GM12892 (cell line): ENCODE data around the gene CTNNA3.

Experiments
- DNase-seq: peaks from one replicate; pipeline ENCODE4 v3.0.0; 2011; ENCODE audit not compliant: insufficient read length
- FAIRE-seq: peaks from 2 replicates; lab custom pipeline; 2011; peaks lifted over from hg19 to GRCh38; lab: Jason Lieb, UNC
- POLR2A ChIP-seq: IDR thresholded peaks from 2 replicates; pipeline ENCODE4 v1.6.1; 2011; ENCODE audit warnings: low read depth, low read length, control low read depth
- POLR2AphosphoS5 ChIP-seq: IDR thresholded peaks from 2 replicates; pipeline ENCODE4 v1.6.1; 2011; ENCODE audit warnings: low read depth, low read length, control low read depth
- TAF1 ChIP-seq: IDR thresholded peaks from 2 replicates; pipeline ENCODE4 v1.6.1; 2011; ENCODE audit warnings: low read depth, mild to moderate bottlenecking, control low read depth, low read length, borderline replicate concordance

CTNNA3 gene

GRCh38 chr10:67659497-67659896, 36.5 kb downstream of the CTNNA3 start:
- no peak for DNase-seq
- TF ChIP-seq POLR2A = no peak
- no peak for TF ChIP-seq POLR2AphosphoS5
- no peak for TF ChIP-seq TAF1
- no peak for FAIRE-seq

GRCh38 chr10:67657775-67658174, 38.2 kb downstream of the CTNNA3 start:
- DNase-seq (no peak), FAIRE-seq (no peak)
- TF ChIP-seq POLR2A (no peak), TAF1 (no peak), POLR2AphosphoS5 (no peak)

- TF ChIP-seq POLR2A = no peak
- no peak for TF ChIP-seq POLR2AphosphoS5
- TF ChIP-seq TAF1 = no peak
- DNase-seq (no peak), FAIRE-seq (no peak)
Measured at GRCh38 chr10:67650558-67650957, 45.4 kb downstream of the CTNNA3 start.

- FAIRE-seq = no peak
- no peak for DNase-seq
- TF ChIP-seq TAF1 (no peak), POLR2AphosphoS5 (no peak), POLR2A (no peak)
Measured at GRCh38 chr10:67648613-67649229, 47.3 kb downstream of the CTNNA3 start.

- no peak for FAIRE-seq
- no peak for DNase-seq
- TF ChIP-seq TAF1 (no peak), POLR2A (no peak), POLR2AphosphoS5 (no peak)
Measured at GRCh38 chr10:67630904-67631303, 65.1 kb downstream of the CTNNA3 start.

- DNase-seq (no peak), FAIRE-seq (no peak)
- TF ChIP-seq POLR2A (no peak), TAF1 (no peak), POLR2AphosphoS5 (no peak)
Measured at GRCh38 chr10:67629461-67629971, 66.5 kb downstream of the CTNNA3 start.

GRCh38 chr10:67622984-67623383, 73.0 kb downstream of the CTNNA3 start:
- DNase-seq (no peak), FAIRE-seq (no peak)
- TF ChIP-seq POLR2A = no peak
- TF ChIP-seq POLR2AphosphoS5 = no peak
- TF ChIP-seq TAF1 = no peak

- TF ChIP-seq TAF1 (no peak), POLR2AphosphoS5 (no peak), POLR2A (no peak)
- DNase-seq (no peak), FAIRE-seq (no peak)
Measured at GRCh38 chr10:67622511-67622910, 73.5 kb downstream of the CTNNA3 start.

- FAIRE-seq (no peak), DNase-seq (no peak)
- no peak for TF ChIP-seq POLR2A
- no peak for TF ChIP-seq TAF1
- TF ChIP-seq POLR2AphosphoS5 = no peak
Measured at GRCh38 chr10:67621834-67622233, 74.2 kb downstream of the CTNNA3 start.

GRCh38 chr10:67618116-67618515, 77.9 kb downstream of the CTNNA3 start:
- no peak for DNase-seq
- TF ChIP-seq TAF1 (no peak), POLR2A (no peak), POLR2AphosphoS5 (no peak)
- no peak for FAIRE-seq

- no peak for FAIRE-seq
- DNase-seq = no peak
- TF ChIP-seq TAF1 (no peak), POLR2AphosphoS5 (no peak), POLR2A (no peak)
Measured at GRCh38 chr10:67612577-67613537, 83.1 kb downstream of the CTNNA3 start.
